Measurements from ENCODE around the gene RNF149. TPM values are rescaled to one million over a fixed set of nuclear protein-coding genes. Genes with fewer than 3 reads are reported as not detected.
"Not testable (repeated sequence)": the region's sequence is repeated elsewhere in the genome, so short reads cannot be mapped to it uniquely, and the experiment has no call there.

The RNF149 gene
- polyA plus RNA-seq, 2 of the 4 experiments (the other 2 are of a cell fraction) = 28.8 to 34.8 TPM

- Histone ChIP-seq H3K27ac (peak overlapping the region; percentile 61 to 83; a peak in 5 of 6 replicates), H3K4me1 (peaks cover 17% of the 10 kb centered on the region), H3K4me3 (peak overlapping the region; percentile 27; the same call in 1 of the 3 replicates), H3K4me2 (peak overlapping the region; percentile 81)
- H3K9me3 ChIP-seq, ATAC-seq, FAIRE-seq: not testable (repeated sequence)
- WGBS (ENCODE audit: missing lambda C conversion rate) = 0% methylated on average over 2 of the region's 2 CpGs
- peak; percentile 60 for TF ChIP-seq CTCF (IDR thresholded peaks at IDR 0.05)
- peak; percentile 47 to 57; a peak in 4 of 5 replicates for TF ChIP-seq RAD21 (conservative IDR thresholded peaks at IDR 0.05 in 1 of 2, IDR thresholded peaks at IDR 0.05 in 1 of 2)
- peak in 1 of 2 experiments; percentile 44 for DNase-seq (ENCODE audit: low read depth in 1 of 2, low spot score in 1 of 2)
- ChIA-PET POLR2A (interaction anchor here (2.8 kb wide), 1 partner anchor 12 kb away, joined by 8 read pairs; the partner anchor contains the start of gene CNOT11), CTCF (interaction anchor here (1.0 to 2.6 kb wide), 6 partner anchors 10 to 780 kb away, joined by 3 to 30 read pairs (median 4); partner anchors contain the start of gene CNOT11)
Measured at GRCh38 chr2:101240694-101241093, 67.8 kb downstream of the RNF149 start.

GRCh38 chr2:101239760-101240118, 68.8 kb downstream of the RNF149 start:
- not testable (repeated sequence) for ATAC-seq; H3K9me3 ChIP-seq; DNase-seq (ENCODE audit: low read depth in 1 of 2, low spot score in 1 of 2); FAIRE-seq
- peak; percentile 4; the same call in 1 of the 2 replicates for TF ChIP-seq MAX (IDR thresholded peaks at IDR 0.05)
- H3K27ac ChIP-seq = peak overlapping the region; percentile 61 to 83
- ChIA-PET CTCF (interaction anchor here (0.6 to 2.6 kb wide), 9 partner anchors 9 to 204 kb away, joined by 3 to 30 read pairs (median 3); partner anchors contain the start of gene CNOT11), POLR2A (interaction anchor here (2.8 kb wide), 1 partner anchor 13 kb away, joined by 8 read pairs; the partner anchor contains the start of gene CNOT11)
- peak overlapping the region; percentile 81 for H3K4me2 ChIP-seq
- 10% methylated on average over 2 of the region's 2 CpGs for WGBS (ENCODE audit: missing lambda C conversion rate)
- H3K4me1 ChIP-seq = peaks cover 18% of the 10 kb centered on the region
- H3K4me3 ChIP-seq = peak overlapping the region; percentile 27

GRCh38 chr2:101238930-101239759, 69.4 kb downstream of the RNF149 start:
- peaks cover 24% of the 10 kb centered on the region for H3K4me1 ChIP-seq
- POLR2A ChIA-PET = interaction anchor here (2.8 kb wide), 1 partner anchor 13 kb away, joined by 8 read pairs; the partner anchor contains the start of gene CNOT11

GRCh38 chr2:101237944-101238343, 70.6 kb downstream of the RNF149 start:
- WGBS (ENCODE audit: missing lambda C conversion rate) = 89% methylated on average over 5 of the region's 5 CpGs
- POLR2A ChIA-PET; H3K4me2 ChIP-seq; FAIRE-seq; DNase-seq (ENCODE audit: low read depth in 1 of 2, low spot score in 1 of 2); H3K4me3 ChIP-seq; H3K9me3 ChIP-seq; H3K27ac ChIP-seq; ATAC-seq: not testable (repeated sequence)
- CTCF ChIA-PET = interaction anchor here (0.6 to 2.5 kb wide), 4 partner anchors 19 to 218 kb away, joined by 3 to 5 read pairs (median 4); no protein-coding TSS in a partner anchor
- peaks cover 29% of the 10 kb centered on the region for H3K4me1 ChIP-seq

More at GRCh38 chr2:101238930-101239759, 69.4 kb downstream of the RNF149 start:
- CTCF ChIA-PET = interaction anchor here (0.6 to 2.6 kb wide), 4 partner anchors 12 to 151 kb away, joined by 3 to 30 read pairs (median 4); partner anchors contain the start of gene CNOT11
- H3K9me3 ChIP-seq = 0 out of 3 replicates have a peak, but pooled peaks cover 2% of the 10 kb centered on the region
- DNase-seq (ENCODE audit: low read depth in 1 of 2, low spot score in 1 of 2) = peak; percentile 68 to 90
- ATAC-seq = peak; percentile 85 to 90
- peak overlapping the region; percentile 81 for H3K4me2 ChIP-seq
- peak overlapping the region; percentile 71 to 83 for H3K27ac ChIP-seq
- no peak for TF ChIP-seq ATOH8 (CRISPR knock-in tag; IDR thresholded peaks at IDR 0.05; ENCODE audit: low read depth)
- TF ChIP-seq MAX (IDR thresholded peaks at IDR 0.05) = peak; percentile 26; the same call in 1 of the 2 replicates
- TF ChIP-seq FOSL2 (IDR thresholded peaks at IDR 0.05) = no peak
- TF ChIP-seq FOSL2 (CRISPR knock-in tag; IDR thresholded peaks at IDR 0.05) = peak; percentile 81
- 0 out of 5 replicates have a peak, but pooled peaks of 1 of the 2 experiments have one; percentile 19 for TF ChIP-seq JUN (IDR thresholded peaks at IDR 0.05)
- no peak for FAIRE-seq
- WGBS (ENCODE audit: missing lambda C conversion rate) = 18% methylated on average over 12 of the region's 12 CpGs
- peak overlapping the region; percentile 27 for H3K4me3 ChIP-seq

- peaks cover 29% of the 10 kb centered on the region for H3K4me1 ChIP-seq
- CTCF ChIA-PET = interaction anchor here (1.1 to 2.5 kb wide), 4 partner anchors 9 to 19 kb away, joined by 3 to 6 read pairs (median 4); no protein-coding TSS in a partner anchor
- H3K27ac ChIP-seq; POLR2A ChIA-PET; DNase-seq (ENCODE audit: low read depth in 1 of 2, low spot score in 1 of 2); ATAC-seq; FAIRE-seq; H3K9me3 ChIP-seq; H3K4me3 ChIP-seq; H3K4me2 ChIP-seq: not testable (repeated sequence)
- 67% methylated on average over 1 of the region's 1 CpG for WGBS (ENCODE audit: missing lambda C conversion rate)
Measured at GRCh38 chr2:101235956-101236355, 72.5 kb downstream of the RNF149 start.
